SU-DHL-6 (cell line): ENCODE measurements around the gene WFDC10B.

Source experiments
- CTCF ChIP-seq: fragments of 200-600 bp; sonication (generic); IDR thresholded peaks from one replicate; pipeline ENCODE4 v1.5.1; 2017; ENCODE audit warnings: antibody characterized with exemption, mild to moderate bottlenecking, low read length, moderate library complexity; ENCODE audit not compliant: insufficient read depth, poor library complexity, severe bottlenecking
- EZH2phosphoT487 ChIP-seq: fragments of 200-600 bp; sonication (generic), shearing (Covaris generic); conservative IDR thresholded peaks from 2 replicates; pipeline ENCODE4 v1.6.1; 2018; ENCODE audit warnings: mild to moderate bottlenecking, antibody characterized with exemption, low read length, moderate library complexity, mixed read lengths

- TF ChIP-seq CTCF, result no peak
- no peak for TF ChIP-seq EZH2phosphoT487
Observed at GRCh38 chr20:45649312-45649863, 55.4 kb downstream of the WFDC10B start.
